ENCODE data around the gene TMEM267. TPM values are rescaled to one million over a fixed set of nuclear protein-coding genes. Genes with fewer than 3 reads are reported as not detected.

The TMEM267 gene, protein sequence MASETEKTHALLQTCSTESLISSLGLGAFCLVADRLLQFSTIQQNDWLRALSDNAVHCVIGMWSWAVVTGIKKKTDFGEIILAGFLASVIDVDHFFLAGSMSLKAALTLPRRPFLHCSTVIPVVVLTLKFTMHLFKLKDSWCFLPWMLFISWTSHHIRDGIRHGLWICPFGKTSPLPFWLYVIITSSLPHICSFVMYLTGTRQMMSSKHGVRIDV
- 22.0 and 22.1 TPM in 2 replicates for total RNA-seq

DNA sequence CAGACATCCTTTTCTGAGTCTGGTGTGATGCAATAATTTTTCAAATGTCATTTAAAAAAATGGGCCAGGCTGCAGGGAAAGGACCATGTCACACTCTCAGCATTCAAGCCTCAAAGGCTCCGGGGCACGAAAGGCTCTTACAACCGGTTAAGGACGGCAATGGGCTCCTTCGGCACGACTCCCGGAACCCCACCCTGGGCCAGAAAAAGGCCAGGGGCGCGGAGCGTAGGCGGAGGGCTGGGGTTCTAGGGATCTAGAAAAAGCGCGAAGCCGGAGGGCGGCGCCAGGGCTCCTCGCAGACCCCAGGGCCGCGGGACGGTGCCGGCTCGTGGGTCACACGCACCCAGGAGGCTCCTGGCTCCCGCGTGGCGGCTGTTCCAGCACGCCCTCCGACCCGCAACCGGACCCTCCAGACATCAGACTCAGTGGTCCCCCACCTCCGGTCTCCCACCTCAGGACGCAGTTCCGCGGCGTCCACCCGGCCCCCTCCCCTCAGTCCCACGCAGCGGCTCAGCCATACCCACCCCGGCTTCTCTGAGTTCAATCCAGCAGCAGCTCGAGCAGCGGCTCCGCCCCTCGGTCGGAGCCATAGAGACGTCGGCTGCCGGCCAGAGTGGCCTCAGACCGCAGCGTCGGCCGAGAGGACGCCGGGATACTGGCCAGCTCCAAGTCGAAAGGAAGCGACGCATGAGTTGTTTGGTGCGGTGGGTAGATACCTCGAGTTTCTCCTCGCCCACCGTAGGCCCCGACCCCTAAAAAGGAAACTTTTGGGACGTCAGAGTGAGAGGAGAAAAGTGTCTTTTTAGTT lies at the start of gene TMEM267:
TMEM267 (minus strand) TSS at position 568 of the 808 bp plus-strand sequence. CDS start 29,896 bp downstream, outside the sequence.

DNA sequence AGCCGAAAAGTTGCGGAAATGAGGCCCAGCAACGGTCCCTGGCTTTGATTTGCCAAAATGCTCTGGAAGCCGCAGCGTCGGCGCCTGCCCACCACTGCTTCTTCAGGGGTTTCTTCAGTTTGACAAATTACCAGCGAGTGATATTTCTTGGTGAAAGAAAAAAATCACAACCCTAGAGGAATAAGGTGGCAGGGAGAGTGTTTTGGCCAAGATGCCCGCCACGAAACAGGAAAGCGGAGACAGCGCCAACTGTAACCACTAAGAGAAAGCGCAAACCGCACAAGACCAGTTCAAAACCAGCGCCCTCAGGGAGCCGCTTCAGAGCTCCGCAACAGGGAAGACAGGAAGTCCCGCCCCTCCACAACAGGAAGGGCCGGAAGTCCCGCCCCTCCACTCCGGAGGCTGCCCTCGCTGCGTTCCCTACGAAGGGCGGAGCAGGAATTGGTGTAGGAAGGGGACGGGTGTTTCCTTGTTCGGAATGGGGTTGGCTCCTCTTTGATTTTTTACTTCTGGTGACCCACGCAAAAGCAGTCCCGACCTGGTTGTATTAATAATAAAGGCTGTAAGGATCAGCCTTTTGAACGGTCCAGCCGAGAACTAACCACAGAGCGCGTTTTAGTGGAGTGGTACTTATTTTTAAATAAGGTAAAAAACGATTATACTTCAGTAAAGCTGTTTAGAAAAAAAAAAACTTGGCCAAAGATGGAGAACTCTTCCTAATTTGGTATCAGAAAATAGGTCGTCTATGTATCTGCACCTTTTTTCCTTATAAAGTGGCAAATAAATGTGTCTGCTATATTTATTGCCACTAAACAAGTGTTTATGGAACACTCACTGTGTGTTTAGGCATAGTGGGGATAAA lies 31.4 kb upstream of the TMEM267 start, which contains the start of gene C5orf34:
C5orf34 (minus strand) TSS at position 333 of the 862 bp plus-strand sequence. CDS start 5,809 bp downstream, outside the sequence.

GRCh38 chr5:43412156-43412555 lies 71.5 kb downstream of the TMEM267 start, which contains the start of gene CCL28:
CCL28 (minus strand) TSS chr5:43412391; CDS start chr5:43412316, 75 bp downstream.

Other genes starting within 250 kb of the TMEM267 start
- gene HMGCS1, start 170.5 kb downstream of the TMEM267 start, total RNA-seq, result 144 and 189 TPM in 2 replicates
- gene CCL28, start 71.5 kb downstream of the TMEM267 start, total RNA-seq, result 0.59 and 1.5 TPM in 2 replicates
- 2.4 and 4.2 TPM in 2 replicates for gene C5orf34, start 31.3 kb upstream of the TMEM267 start, total RNA-seq
- gene PAIP1, start 73.2 kb upstream of the TMEM267 start, total RNA-seq, result 86.4 and 104 TPM in 2 replicates
- 101 and 103 TPM in 2 replicates for gene NNT, start 119.3 kb upstream of the TMEM267 start, total RNA-seq

Measured in smooth muscle cell of the umbilical artery (primary cell).